ENCODE results near the gene SLC22A5. TPM values are rescaled to one million over a fixed set of nuclear protein-coding genes. Genes with fewer than 3 reads are reported as not detected.

SLC22A5 gene
- total RNA-seq, 1 experiment from 2014 or later: 3.6 TPM

GRCh38 chr5:132435447-132435846 is 65.9 kb downstream of the SLC22A5 start:
- CTCF ChIA-PET: interaction anchor here (1.9 kb wide), 1 partner anchor 8 kb away, joined by 4 read pairs; no protein-coding TSS in a partner anchor
- DNase-seq (ENCODE audit: low spot score) (no peak), ATAC-seq (no peak)
- POLR2A ChIA-PET: no interaction called here
- Mint-ChIP-seq H3K4me3 (no peak overlapping the region), H3K9me3 (no peaks in the 10 kb centered on the region), H3K4me1 (peaks cover 21% of the 10 kb centered on the region), H3K27me3 (ENCODE audit: low read depth) (no peaks in the 10 kb centered on the region), H3K36me3 (no peaks in the 10 kb centered on the region), H3K27ac (no peak overlapping the region)
- TF ChIP-seq, protein P1, sequence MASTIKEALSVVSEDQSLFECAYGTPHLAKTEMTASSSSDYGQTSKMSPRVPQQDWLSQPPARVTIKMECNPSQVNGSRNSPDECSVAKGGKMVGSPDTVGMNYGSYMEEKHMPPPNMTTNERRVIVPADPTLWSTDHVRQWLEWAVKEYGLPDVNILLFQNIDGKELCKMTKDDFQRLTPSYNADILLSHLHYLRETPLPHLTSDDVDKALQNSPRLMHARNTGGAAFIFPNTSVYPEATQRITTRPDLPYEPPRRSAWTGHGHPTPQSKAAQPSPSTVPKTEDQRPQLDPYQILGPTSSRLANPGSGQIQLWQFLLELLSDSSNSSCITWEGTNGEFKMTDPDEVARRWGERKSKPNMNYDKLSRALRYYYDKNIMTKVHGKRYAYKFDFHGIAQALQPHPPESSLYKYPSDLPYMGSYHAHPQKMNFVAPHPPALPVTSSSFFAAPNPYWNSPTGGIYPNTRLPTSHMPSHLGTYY (CRISPR knock-in tag; IDR thresholded peaks at IDR 0.05): no peak
- TF ChIP-seq, protein P2, sequence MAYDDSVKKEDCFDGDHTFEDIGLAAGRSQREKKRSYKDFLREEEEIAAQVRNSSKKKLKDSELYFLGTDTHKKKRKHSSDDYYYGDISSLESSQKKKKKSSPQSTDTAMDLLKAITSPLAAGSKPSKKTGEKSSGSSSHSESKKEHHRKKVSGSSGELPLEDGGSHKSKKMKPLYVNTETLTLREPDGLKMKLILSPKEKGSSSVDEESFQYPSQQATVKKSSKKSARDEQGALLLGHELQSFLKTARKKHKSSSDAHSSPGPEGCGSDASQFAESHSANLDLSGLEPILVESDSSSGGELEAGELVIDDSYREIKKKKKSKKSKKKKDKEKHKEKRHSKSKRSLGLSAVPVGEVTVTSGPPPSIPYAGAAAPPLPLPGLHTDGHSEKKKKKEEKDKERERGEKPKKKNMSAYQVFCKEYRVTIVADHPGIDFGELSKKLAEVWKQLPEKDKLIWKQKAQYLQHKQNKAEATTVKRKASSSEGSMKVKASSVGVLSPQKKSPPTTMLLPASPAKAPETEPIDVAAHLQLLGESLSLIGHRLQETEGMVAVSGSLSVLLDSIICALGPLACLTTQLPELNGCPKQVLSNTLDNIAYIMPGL (CRISPR knock-in tag; IDR thresholded peaks at IDR 0.05): no peak
- TF ChIP-seq GTF2I (CRISPR knock-in tag; conservative IDR thresholded peaks at IDR 0.05): no peak
- TF ChIP-seq SMAD4 (CRISPR knock-in tag; IDR thresholded peaks at IDR 0.05): no peak
- TF ChIP-seq AFF4 (CRISPR knock-in tag; IDR thresholded peaks at IDR 0.05; ENCODE audit: borderline replicate concordance): no peak
- TF ChIP-seq, protein P3, sequence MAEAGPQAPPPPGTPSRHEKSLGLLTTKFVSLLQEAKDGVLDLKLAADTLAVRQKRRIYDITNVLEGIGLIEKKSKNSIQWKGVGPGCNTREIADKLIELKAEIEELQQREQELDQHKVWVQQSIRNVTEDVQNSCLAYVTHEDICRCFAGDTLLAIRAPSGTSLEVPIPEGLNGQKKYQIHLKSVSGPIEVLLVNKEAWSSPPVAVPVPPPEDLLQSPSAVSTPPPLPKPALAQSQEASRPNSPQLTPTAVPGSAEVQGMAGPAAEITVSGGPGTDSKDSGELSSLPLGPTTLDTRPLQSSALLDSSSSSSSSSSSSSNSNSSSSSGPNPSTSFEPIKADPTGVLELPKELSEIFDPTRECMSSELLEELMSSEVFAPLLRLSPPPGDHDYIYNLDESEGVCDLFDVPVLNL (CRISPR knock-in tag; IDR thresholded peaks at IDR 0.05; ENCODE audit: borderline replicate concordance, low read depth): no peak
- TF ChIP-seq, protein P4, sequence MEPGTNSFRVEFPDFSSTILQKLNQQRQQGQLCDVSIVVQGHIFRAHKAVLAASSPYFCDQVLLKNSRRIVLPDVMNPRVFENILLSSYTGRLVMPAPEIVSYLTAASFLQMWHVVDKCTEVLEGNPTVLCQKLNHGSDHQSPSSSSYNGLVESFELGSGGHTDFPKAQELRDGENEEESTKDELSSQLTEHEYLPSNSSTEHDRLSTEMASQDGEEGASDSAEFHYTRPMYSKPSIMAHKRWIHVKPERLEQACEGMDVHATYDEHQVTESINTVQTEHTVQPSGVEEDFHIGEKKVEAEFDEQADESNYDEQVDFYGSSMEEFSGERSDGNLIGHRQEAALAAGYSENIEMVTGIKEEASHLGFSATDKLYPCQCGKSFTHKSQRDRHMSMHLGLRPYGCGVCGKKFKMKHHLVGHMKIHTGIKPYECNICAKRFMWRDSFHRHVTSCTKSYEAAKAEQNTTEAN (CRISPR knock-in tag; IDR thresholded peaks at IDR 0.05): no peak
- TF ChIP-seq ZNF512 (CRISPR knock-in tag; IDR thresholded peaks at IDR 0.05; ENCODE audit: borderline replicate concordance): no peak
- TF ChIP-seq TCF7 (CRISPR knock-in tag; IDR thresholded peaks at IDR 0.05; ENCODE audit: low read depth): no peak
- TF ChIP-seq ATF1 (CRISPR knock-in tag; IDR thresholded peaks at IDR 0.05): no peak
- no peak for TF ChIP-seq CTCF (IDR thresholded peaks at IDR 0.05)
- TF ChIP-seq, protein P5, sequence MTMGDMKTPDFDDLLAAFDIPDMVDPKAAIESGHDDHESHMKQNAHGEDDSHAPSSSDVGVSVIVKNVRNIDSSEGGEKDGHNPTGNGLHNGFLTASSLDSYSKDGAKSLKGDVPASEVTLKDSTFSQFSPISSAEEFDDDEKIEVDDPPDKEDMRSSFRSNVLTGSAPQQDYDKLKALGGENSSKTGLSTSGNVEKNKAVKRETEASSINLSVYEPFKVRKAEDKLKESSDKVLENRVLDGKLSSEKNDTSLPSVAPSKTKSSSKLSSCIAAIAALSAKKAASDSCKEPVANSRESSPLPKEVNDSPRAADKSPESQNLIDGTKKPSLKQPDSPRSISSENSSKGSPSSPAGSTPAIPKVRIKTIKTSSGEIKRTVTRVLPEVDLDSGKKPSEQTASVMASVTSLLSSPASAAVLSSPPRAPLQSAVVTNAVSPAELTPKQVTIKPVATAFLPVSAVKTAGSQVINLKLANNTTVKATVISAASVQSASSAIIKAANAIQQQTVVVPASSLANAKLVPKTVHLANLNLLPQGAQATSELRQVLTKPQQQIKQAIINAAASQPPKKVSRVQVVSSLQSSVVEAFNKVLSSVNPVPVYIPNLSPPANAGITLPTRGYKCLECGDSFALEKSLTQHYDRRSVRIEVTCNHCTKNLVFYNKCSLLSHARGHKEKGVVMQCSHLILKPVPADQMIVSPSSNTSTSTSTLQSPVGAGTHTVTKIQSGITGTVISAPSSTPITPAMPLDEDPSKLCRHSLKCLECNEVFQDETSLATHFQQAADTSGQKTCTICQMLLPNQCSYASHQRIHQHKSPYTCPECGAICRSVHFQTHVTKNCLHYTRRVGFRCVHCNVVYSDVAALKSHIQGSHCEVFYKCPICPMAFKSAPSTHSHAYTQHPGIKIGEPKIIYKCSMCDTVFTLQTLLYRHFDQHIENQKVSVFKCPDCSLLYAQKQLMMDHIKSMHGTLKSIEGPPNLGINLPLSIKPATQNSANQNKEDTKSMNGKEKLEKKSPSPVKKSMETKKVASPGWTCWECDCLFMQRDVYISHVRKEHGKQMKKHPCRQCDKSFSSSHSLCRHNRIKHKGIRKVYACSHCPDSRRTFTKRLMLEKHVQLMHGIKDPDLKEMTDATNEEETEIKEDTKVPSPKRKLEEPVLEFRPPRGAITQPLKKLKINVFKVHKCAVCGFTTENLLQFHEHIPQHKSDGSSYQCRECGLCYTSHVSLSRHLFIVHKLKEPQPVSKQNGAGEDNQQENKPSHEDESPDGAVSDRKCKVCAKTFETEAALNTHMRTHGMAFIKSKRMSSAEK (CRISPR knock-in tag; IDR thresholded peaks at IDR 0.05; ENCODE audit: borderline replicate concordance): no peak
- no peak for TF ChIP-seq OVOL2 (CRISPR knock-in tag; IDR thresholded peaks at IDR 0.05; ENCODE audit: borderline replicate concordance)
- no peak for TF ChIP-seq ZNF219 (CRISPR knock-in tag; IDR thresholded peaks at IDR 0.05; ENCODE audit: borderline replicate concordance)
- TF ChIP-seq, protein P6, sequence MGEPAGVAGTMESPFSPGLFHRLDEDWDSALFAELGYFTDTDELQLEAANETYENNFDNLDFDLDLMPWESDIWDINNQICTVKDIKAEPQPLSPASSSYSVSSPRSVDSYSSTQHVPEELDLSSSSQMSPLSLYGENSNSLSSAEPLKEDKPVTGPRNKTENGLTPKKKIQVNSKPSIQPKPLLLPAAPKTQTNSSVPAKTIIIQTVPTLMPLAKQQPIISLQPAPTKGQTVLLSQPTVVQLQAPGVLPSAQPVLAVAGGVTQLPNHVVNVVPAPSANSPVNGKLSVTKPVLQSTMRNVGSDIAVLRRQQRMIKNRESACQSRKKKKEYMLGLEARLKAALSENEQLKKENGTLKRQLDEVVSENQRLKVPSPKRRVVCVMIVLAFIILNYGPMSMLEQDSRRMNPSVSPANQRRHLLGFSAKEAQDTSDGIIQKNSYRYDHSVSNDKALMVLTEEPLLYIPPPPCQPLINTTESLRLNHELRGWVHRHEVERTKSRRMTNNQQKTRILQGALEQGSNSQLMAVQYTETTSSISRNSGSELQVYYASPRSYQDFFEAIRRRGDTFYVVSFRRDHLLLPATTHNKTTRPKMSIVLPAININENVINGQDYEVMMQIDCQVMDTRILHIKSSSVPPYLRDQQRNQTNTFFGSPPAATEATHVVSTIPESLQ (CRISPR knock-in tag; IDR thresholded peaks at IDR 0.05): no peak
- TF ChIP-seq ETV6 (CRISPR knock-in tag; IDR thresholded peaks at IDR 0.05): no peak
- TF ChIP-seq ZNF416 (CRISPR knock-in tag; IDR thresholded peaks at IDR 0.05): no peak
- no peak for TF ChIP-seq JAZF1 (CRISPR knock-in tag; IDR thresholded peaks at IDR 0.05)

Data from WTC11 (cell line).